Body of pancreas (tissue), 4 donors: Measurements from ENCODE around the gene PRH1. TPM values are rescaled to one million over a fixed set of nuclear protein-coding genes. Genes with fewer than 3 reads are reported as not detected.

Experiments
- ATAC-seq: fragments of 150-250 bp; one replicate; pipeline ENCODE4 v1.9.1; 2016
- DNase-seq, 4 donors: peaks; one replicate each; pipeline ENCODE4 v3.0.0-alpha.2; 2019
- H3K27ac ChIP-seq, 4 donors: fragments of 200-600 bp; sonication (generic); 1 replicate in 3 of 4; 2 replicates in 1 of 4; pipeline versions ENCODE4 v1.5.1 to v1.6.1; 2016 to 2019; ENCODE audit warnings: mild to moderate bottlenecking in 1 of 4, mixed read lengths in 1 of 4, moderate library complexity in 1 of 4
- H3K27me3 ChIP-seq, 2 donors: fragments of 200-600 bp; sonication (generic); one replicate each; pipeline ENCODE4 v1.6.0; 2016; ENCODE audit warnings: mild to moderate bottlenecking in 1 of 2
- H3K36me3 ChIP-seq, 2 donors: fragments of 200-600 bp; sonication (generic); replicated peaks in 1 of 2; 2 replicates each; pipeline ENCODE4 v1.5.1; 2016; ENCODE audit warnings: low read depth in 2 of 2; ENCODE audit not compliant: insufficient read depth in 1 of 2
- H3K4me1 ChIP-seq: fragments of 200-600 bp; sonication (generic); one replicate; pipeline ENCODE4 v1.6.0; 2016
- H3K4me3 ChIP-seq, 2 donors: fragments of 200-600 bp; sonication (generic); 1 replicate in 1 of 2; 2 replicates in 1 of 2; pipeline ENCODE4 v1.5.1; 2016 to 2019
- H3K9me3 ChIP-seq, 3 donors: fragments of 200-600 bp; sonication (generic); 1 replicate in 2 of 3; 2 replicates in 1 of 3; pipeline ENCODE4 v1.5.1; 2016
- POLR2A ChIP-seq, 3 donors: fragments of 450-650 bp; IDR thresholded peaks; one replicate each; pipeline ENCODE4 v1.6.1; 2016; ENCODE audit warnings: antibody characterized with exemption in 3 of 3, mild to moderate bottlenecking in 2 of 3
- WGBS, 2 donors: methylation state at CpG; one replicate each; pipeline ENCODE4 v1.1.5; 2017; 5-methylcytosine and 5-hydroxymethylcytosine counted together
- intact Hi-C: fragments of 100-400 bp; cut with DNase I; formaldehyde crosslinking; loops from one replicate; pipeline ENCODE4 v1.15.1; 2023
- total RNA-seq, 2 donors: library from RNA; depleted of rRNA; stranded (reverse); fragments of >200 nt; gene quantifications; one replicate each; pipeline ENCODE4 v1.1.0, GENCODE V29; 2016
- TF ChIP-seq, protein P1 (sequence below), 7 experiments: fragments of 450-650 bp in 4 of 7; fragments of 200-600 bp in 3 of 7; sonication (generic) in 3 of 7; IDR thresholded peaks; one replicate each; pipeline ENCODE4 v1.5.1; 2016 to 2019; ENCODE audit warnings: antibody characterized with exemption in 7 of 7

The PRH1 gene
- total RNA-seq: 100 to 1,000 TPM in 1 of 2 donors, 10 to 100 TPM in 1; 16.6 to 106 TPM

- Histone ChIP-seq H3K4me1 (no peaks in the 10 kb centered on the region), H3K27me3 (no peaks in the 10 kb centered on the region), H3K9me3 (no peaks in the 10 kb centered on the region), H3K4me3 (no peak within 1 kb of the TSS), H3K36me3 (no peaks in the 10 kb centered on the region), H3K27ac (no peak within 1 kb of the TSS)
- intact Hi-C loops: no loop called here
- DNase-seq (no peak), ATAC-seq (no peak)
- TF ChIP-seq POLR2A (IDR thresholded peaks at IDR 0.05): no peak
- TF ChIP-seq, protein P1, sequence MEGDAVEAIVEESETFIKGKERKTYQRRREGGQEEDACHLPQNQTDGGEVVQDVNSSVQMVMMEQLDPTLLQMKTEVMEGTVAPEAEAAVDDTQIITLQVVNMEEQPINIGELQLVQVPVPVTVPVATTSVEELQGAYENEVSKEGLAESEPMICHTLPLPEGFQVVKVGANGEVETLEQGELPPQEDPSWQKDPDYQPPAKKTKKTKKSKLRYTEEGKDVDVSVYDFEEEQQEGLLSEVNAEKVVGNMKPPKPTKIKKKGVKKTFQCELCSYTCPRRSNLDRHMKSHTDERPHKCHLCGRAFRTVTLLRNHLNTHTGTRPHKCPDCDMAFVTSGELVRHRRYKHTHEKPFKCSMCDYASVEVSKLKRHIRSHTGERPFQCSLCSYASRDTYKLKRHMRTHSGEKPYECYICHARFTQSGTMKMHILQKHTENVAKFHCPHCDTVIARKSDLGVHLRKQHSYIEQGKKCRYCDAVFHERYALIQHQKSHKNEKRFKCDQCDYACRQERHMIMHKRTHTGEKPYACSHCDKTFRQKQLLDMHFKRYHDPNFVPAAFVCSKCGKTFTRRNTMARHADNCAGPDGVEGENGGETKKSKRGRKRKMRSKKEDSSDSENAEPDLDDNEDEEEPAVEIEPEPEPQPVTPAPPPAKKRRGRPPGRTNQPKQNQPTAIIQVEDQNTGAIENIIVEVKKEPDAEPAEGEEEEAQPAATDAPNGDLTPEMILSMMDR (IDR thresholded peaks at IDR 0.05): no peak
- WGBS, 2 donors: 93 to 97% methylated on average over 6 of the region's 6 CpGs
Observed at GRCh38 chr12:10884086-10884725, at the start of gene PRH1. Gene PRH1, minus strand, starts transcription at chr12:10884255. Its CDS starts 38 bp downstream, at chr12:10884217.

DNA sequence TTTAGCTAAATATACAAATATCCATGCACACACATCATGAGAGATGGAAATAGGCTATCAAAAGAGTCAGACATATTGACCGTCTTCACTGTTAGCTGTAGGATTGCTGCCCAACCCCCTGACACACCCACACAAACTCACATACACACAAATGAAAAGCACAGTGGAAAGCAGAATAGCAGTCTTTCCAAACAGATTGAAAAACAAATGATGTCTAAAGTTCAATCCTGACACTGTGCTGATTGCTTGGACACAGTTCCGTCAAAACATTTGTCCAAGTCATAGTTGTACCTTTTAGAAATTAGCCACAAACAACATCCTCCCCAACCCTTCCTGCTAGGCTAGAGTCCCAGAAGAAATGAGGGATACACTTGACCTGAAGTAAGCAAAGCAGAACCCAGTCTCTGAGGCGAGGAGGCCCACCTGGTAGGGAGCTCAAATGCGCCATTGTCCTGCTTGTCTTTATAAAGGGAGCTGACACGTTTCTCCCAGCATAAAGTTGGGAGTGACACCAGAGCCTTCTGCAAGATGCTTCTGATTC lies 44.8 kb upstream of the PRH1 start, which contains the start of gene PRH2:
PRH2 (plus strand) TSS at position 491 of the 541 bp plus-strand sequence; CDS start at position 529, 38 bp downstream.
- DNase-seq: no peak

DNA sequence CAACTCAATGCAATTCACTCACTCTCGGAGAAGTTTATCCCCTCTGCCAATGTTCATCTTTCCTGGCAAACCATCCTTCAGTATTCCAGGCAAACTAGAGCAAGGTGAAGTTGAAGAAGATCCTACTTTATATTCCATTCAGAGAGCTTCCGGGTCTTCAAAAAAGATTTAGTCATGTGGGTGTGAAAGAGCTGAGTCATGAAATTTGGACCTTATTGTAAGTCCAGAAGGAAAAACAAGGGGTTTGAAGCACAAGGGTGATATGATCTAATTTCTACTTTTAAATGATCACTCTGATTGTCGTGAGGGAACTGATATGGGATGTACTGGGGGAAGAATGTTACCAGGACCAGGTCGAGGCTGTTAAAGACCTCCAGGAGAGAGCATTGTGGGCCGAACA lies 42.2 kb upstream of the PRH1 start:
- Histone ChIP-seq H3K4me3 (no peak overlapping the region), H3K9me3 (no peaks in the 10 kb centered on the region), H3K27ac (no peak overlapping the region), H3K36me3 (no peaks in the 10 kb centered on the region), H3K4me1 (no peaks in the 10 kb centered on the region), H3K27me3 (no peaks in the 10 kb centered on the region)
- no peak for ATAC-seq
- no peak for TF ChIP-seq POLR2A (IDR thresholded peaks at IDR 0.05)
- TF ChIP-seq, protein P1 (IDR thresholded peaks at IDR 0.05): no peak
- 90 to 91% methylated on average over 5 of the region's 5 CpGs for WGBS, 2 donors
- intact Hi-C loops: no loop called here
- no peak for DNase-seq

More for the DNA sequence above, 44.8 kb upstream of the PRH1 start, which contains the start of gene PRH2:
- Histone ChIP-seq H3K27me3 (no peaks in the 10 kb centered on the region), H3K27ac (no peak within 1 kb of the TSS), H3K9me3 (no peaks in the 10 kb centered on the region), H3K4me3 (no peak within 1 kb of the TSS), H3K4me1 (no peaks in the 10 kb centered on the region), H3K36me3 (no peaks in the 10 kb centered on the region)
- TF ChIP-seq POLR2A (IDR thresholded peaks at IDR 0.05): no peak
- TF ChIP-seq, protein P1 (IDR thresholded peaks at IDR 0.05): no peak
- intact Hi-C loops: no loop called here
- ATAC-seq: no peak
- 89 to 94% methylated on average over 5 of the region's 5 CpGs for WGBS, 2 donors

- no peak for TF ChIP-seq POLR2A (IDR thresholded peaks at IDR 0.05)
- TF ChIP-seq, protein P1 (IDR thresholded peaks at IDR 0.05): no peak
- ATAC-seq: no peak
Observed at GRCh38 chr12:10919809-10920208, 35.8 kb upstream of the PRH1 start.

More at GRCh38 chr12:10919809-10920208, 35.8 kb upstream of the PRH1 start:
- Histone ChIP-seq H3K4me3 (no peak overlapping the region), H3K27ac (no peak overlapping the region), H3K36me3 (no peaks in the 10 kb centered on the region), H3K4me1 (no peaks in the 10 kb centered on the region), H3K27me3 (no peaks in the 10 kb centered on the region), H3K9me3 (no peaks in the 10 kb centered on the region)
- WGBS, 2 donors: 94 to 95% methylated on average over 1 of the region's 1 CpG
- intact Hi-C loops: no loop called here
- no peak for DNase-seq
